Activated naive CD4-positive, alpha-beta T cell treated with Interleukin-2 at 50 U/mL for 16 hours (primary cell): ENCODE results near the gene PPP1R1B.
A peak's percentile ranks its signal among the peaks of the same experiment; 100 is the strongest.

Experiments used
- DNase-seq: peaks from one replicate; pipeline ENCODE4 v3.0.0-alpha.2; 2020

Gene PPP1R1B

DNA sequence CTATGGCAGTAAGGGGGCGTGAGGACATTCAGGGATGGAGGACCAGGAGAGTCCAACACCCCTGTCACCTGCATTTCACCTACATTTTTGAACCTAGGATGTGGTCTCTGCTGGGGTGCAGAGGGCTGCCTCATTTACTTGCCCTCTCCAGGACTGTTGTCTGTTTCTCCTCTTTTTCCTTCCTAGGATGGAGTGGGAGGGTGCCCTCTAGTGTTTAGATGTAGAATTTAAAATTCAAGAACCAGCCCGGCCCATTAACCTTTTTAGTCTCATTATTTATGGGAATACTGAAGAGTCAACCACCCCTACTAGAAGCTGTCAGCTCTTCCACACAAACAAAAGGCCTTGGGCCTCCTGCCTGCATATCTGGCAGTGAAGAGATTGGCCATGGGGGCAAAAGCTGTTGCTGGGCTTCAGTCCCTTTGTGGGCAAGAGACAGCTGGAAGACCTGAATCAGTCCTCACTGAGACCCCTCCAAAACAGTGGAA is 7.7 kb downstream of the PPP1R1B start:
- DNase-seq, result no peak

DNA sequence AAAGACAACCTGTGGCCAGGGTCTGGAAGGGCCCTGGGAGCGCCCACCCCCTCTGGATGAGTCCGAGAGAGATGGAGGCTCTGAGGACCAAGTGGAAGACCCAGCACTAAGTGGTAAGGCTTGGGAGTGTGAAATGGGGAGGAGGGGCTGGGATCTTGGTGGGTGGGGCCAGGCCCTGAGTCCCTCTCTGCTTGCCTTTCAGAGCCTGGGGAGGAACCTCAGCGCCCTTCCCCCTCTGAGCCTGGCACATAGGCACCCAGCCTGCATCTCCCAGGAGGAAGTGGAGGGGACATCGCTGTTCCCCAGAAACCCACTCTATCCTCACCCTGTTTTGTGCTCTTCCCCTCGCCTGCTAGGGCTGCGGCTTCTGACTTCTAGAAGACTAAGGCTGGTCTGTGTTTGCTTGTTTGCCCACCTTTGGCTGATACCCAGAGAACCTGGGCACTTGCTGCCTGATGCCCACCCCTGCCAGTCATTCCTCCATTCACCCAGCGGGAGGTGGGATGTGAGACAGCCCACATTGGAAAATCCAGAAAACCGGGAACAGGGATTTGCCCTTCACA is 8.9 kb downstream of the PPP1R1B start:
- DNase-seq, result no peak

- DNase-seq, result no peak
Measured at GRCh38 chr17:39636587-39636926, 9.8 kb downstream of the PPP1R1B start.

- peak; percentile 93 for DNase-seq
Measured at GRCh38 chr17:39636927-39637736, 10.4 kb downstream of the PPP1R1B start, which contains the start of gene STARD3. Gene STARD3 (plus strand): TSS chr17:39637144. CDS start chr17:39653532, 16,388 bp downstream.

- DNase-seq, result no peak
Measured at GRCh38 chr17:39638317-39638716, 11.6 kb downstream of the PPP1R1B start.

DNA sequence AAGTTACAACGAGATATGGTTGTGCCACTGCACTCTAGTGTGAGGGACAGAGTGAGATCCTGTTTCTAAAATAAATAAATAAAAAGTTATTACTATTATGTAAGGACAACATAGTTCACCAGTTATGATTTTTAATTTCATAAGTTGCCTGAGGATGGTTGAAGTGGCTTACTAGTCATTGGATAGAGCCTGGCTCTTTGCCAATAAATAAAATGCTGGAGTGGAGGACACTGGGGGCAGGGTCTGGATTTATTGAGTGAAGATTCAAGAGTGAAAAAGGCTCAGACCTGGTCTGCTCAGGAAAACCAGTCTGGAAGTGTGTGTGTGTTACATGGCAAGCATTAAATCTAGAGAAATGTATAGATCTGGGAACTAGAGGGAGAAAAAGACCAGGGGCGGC is 12.3 kb downstream of the PPP1R1B start:
- DNase-seq, result no peak

- no peak for DNase-seq
Measured at GRCh38 chr17:39639566-39640458, 13.1 kb downstream of the PPP1R1B start.

DNA sequence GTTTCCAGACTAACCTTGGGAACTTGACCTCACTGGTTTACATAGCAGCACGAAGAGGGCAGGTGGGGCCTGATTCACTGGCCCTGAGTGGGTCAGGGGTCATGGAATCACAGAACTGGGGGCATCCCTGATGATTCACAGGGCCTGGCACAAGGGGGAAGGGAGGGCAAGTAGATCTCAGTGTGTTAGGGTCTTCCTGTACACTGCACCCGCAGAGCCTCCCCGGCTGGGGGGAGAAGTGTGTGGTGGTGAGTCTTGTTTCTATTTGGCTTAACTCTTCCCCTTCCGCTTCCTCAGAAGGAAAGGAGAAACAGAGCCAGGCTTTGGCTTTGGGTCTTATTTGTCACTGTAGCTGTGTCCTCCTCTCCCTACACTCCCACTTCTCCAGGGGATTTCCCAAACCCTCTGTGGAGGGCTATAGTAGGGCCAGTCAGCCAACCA is 13.9 kb downstream of the PPP1R1B start:
- DNase-seq, result no peak

- DNase-seq, result no peak
Measured at GRCh38 chr17:39641097-39641496, 14.3 kb downstream of the PPP1R1B start.

GRCh38 chr17:39641883-39642282 is 15.1 kb downstream of the PPP1R1B start:
- no peak for DNase-seq

DNA sequence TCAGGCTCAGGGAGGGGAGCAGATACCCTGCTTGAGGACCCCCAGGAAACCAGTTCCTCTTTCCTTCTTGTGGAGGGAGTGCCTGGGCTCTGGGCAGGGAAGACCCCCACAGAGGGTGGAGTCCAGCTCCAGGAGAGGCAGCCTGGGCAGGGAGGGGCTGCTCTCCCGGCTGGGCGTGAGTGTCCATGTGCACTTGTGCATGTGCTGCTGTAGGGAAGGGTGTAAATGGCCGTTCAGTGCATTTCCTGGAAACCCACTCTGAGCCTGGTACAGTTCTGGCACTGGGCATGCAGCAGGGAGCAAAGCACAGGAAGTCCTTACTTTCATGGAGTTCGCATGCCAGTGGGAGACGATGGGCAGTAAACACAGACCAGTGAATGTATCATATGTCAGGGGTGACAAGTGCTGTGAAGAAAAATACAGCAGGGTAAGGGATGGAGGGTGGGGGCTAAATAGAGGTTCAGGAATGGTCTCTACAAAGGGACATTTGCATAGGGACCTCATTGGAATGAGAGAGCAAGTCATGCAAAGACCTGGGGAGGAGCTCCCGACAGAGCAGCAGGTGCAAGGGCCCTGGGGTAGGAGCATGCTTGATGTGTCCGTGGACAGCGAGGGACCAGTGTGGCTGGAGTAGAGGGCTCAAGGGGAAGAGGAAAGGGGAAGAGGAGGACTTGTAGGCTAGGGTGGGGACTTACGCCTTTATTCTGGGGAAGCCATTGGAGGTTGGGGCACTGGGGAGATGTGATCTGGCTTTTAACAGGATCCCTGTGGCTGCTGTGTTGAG is 15.7 kb downstream of the PPP1R1B start:
- DNase-seq, result no peak

- no peak for DNase-seq
Measured at GRCh38 chr17:39643271-39643670, 16.5 kb downstream of the PPP1R1B start.

DNA sequence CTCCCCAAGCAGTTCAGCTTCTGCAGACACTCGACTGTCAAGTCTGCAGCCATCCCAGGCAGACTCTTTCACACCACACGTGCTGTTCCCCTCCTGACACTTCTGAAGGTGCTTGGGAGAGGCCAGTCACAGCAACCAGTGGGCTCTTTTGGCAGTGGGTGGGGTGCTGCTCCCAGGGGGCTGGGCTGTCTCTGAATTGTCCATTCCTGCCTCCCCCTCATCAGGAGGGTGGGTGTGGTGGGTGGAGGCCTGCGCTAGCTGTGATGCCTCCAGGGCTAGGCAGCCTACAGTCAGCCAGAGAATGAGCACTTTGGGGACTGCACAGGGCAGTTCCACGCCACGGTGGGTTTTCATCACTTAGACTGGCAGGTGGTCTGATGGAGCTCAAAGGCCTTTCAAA is 20.5 kb downstream of the PPP1R1B start:
- no peak for DNase-seq

DNA sequence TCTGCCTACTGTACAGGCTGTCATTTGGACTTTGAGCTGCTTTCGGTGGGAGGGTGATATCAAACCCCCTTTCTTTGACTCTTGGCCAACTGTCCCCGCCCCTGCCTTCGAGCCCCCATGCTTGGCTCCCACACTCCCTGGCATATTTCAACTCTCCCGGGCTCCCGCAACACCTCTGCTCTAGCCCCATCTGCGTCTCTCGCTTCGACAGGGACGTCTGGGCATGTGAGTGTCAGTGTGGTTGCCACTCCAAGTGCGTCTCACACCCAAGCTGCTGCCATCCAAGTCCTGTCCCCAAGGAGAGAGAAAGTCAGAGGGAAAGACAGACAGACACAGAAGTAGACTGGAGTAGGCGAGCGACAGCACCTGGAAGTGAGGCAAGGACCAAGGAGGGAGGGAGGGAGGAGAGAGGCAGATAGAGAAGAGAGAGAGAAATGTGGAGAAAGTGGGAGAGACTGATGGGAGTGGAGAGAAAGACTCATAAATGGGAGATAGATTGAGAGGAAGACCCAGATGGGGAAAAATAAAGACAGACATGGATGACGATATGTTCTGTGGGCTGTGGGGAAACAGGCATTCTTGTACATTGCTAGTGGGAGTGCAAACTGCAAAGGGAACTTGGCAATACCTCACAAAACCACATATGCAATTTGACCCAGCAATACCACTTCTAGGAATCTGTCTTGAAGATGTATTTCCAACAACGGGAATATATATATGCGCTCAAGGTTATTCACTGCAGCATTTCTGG is 22.0 kb downstream of the PPP1R1B start:
- DNase-seq, result no peak

DNA sequence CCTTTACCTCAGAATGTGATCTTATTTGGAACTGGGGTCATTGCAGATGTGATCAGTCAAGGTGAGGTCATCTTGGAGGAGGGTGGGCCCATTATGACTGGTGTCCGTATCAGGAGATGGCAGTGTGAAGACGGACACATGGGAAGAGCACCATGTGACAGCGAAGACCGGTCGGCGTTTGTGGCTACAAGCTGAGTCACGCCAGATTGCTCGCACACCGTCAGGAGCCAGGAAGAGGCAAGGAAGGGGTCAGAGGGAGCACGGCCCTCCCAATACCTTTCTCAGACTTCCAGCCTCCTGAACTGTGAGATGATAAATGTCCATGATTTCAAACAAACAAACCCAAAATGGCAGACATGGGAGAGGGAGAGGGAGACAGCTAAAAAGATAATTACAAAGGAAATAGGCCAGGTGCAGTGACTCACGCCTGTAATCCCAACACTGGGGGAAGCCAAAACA is 23.4 kb downstream of the PPP1R1B start:
- no peak for DNase-seq

GRCh38 chr17:39651923-39652586 is 25.3 kb downstream of the PPP1R1B start:
- no peak for DNase-seq

- DNase-seq, result no peak
Measured at GRCh38 chr17:39652587-39653315, 26.0 kb downstream of the PPP1R1B start.

DNA sequence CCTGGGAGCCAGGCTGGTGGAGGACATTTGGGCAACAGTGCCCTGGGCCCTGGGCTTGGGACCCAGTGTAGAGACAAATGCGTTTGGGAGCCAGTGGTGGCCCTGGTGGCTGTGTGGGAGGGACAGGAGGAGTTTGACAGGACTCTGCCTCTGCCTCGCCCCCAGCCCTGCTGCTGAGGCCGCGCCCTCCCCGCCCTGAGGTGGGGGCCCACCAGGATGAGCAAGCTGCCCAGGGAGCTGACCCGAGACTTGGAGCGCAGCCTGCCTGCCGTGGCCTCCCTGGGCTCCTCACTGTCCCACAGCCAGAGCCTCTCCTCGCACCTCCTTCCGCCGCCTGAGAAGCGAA is 26.5 kb downstream of the PPP1R1B start:
- DNase-seq, result no peak

DNA sequence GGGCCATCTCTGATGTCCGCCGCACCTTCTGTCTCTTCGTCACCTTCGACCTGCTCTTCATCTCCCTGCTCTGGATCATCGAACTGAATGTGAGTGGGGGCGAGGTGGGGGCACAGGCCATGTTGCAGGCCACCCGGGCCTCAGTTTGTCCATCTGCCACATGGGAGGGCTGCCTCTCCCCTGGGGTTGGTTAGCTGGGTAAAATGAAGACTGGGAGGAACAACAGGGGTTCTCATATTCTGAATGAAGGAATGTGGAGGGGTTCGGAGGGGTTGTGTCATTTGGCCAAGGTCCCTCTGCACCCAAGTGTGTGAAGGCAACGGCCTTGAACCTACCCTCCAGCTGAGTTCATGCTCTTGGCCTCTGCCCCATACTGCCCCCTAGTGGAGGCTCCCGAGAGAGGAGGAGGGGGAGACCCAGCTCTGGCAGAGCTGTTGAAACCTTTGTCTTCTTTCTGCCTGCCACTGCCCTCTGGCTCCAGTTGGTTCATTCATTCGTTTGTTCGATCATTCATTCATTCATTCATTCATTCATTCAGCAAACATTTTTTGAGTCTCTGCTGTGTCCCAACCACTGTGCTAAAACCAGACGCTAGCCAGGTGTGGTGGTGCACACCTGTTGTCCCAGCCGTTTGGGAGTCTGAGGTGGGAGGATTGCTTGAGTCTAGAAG is 27.0 kb downstream of the PPP1R1B start:
- peak; percentile 80 for DNase-seq

DNA sequence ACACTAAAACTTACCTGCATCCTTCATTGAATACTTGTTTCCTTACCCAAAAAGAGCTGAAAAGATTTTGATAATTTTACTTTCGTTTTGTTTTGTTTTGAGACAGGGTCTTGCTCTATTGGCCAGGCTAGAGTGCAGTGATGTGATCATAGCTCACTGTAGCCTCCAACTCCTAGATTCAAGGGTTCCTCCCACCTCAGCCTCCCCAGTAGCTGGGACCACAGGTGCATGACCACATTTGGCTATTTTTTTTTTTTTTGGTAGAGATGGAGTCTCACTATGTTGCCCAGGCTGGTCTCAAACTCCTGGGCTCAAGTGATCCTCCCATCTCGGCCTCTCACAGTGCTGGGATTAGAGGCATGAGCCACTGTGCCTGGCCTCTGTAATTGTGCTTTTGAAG is 28.4 kb downstream of the PPP1R1B start:
- DNase-seq, result no peak
